ENCODE data around the gene DYNLT5. TPM values are rescaled to one million over a fixed set of nuclear protein-coding genes. Genes with fewer than 3 reads are reported as not detected.
"Not testable (repeated sequence)": the region's sequence is repeated elsewhere in the genome, so short reads cannot be mapped to it uniquely, and the experiment has no call there.

The DYNLT5 gene
- total and polyA plus RNA-seq, 5 donors from 2014 or later = not detected

DNA sequence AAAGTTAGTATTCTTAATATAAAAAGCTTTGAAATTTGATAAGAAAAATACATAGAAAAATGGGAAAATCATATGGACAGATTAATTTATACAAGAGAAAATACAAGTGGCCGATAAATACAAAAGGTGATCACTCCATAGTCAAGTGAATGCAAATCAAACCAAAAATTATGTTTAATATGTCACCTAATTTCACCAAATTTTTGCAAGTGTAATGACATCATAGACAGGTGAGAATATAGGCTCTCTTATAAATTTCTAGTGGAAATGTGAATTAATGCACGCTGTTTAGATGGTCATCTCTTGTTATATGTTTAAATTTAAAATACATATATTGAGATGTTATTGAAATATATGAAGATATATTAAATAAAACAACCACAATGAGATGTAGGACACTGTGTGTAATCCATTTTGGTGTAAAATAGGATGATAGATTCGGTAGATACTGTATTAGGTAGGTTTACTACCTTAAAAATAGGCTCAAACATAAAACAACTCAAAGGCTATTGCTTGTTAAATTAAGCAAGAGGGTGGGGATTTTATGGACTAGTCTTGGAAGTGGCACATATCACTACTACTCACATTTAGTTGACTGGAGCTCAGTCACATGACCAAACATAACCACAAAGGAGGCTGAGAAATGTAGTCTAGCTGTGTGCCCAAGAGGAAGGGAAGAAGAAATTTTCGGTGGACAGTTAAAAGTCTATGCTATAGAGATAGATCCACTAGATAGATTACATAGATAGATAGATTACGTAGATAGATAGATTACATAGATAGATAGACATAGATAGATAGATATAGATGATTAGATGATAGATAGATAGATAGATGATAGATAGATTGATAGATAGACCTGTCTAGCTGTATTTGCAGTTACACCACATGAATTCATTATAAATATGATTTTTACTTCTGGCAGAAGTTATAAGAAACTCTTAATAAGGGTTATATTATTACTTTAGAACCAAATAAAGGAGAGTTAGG is 39.7 kb downstream of the DYNLT5 start:
- Mint-ChIP-seq H3K27ac (no peak overlapping the region), H3K4me1 (peaks cover 10 to 13% (median 11%) of the 10 kb centered on the region in 4 donors), H3K27me3 (peaks cover 7% of the 10 kb centered on the region), H3K9me3 (peaks cover 0 to 4% (median 0%) of the 10 kb centered on the region in 7 donors), H3K4me3 (no peak overlapping the region), H3K36me3 (no peaks in the 10 kb centered on the region)
- DNase-seq (no peak), ATAC-seq (ENCODE audit: low read depth in 2 of 2) (no peak)
- Histone ChIP-seq H3K27me3 (ENCODE audit: control insufficient read depth, insufficient read depth, low read length) (no peaks in the 10 kb centered on the region), H3K27ac (ENCODE audit: insufficient read depth, low read length, poor library complexity, severe bottlenecking) (no peak overlapping the region), H3K9me3 (ENCODE audit: control insufficient read depth in 2 of 2, low read length in 2 of 2) (no peaks in the 10 kb centered on the region), H3K36me3 (ENCODE audit: control insufficient read depth, insufficient read depth, low read length) (no peaks in the 10 kb centered on the region), H3K4me1 (ENCODE audit: control insufficient read depth, insufficient read depth, low read length, poor library complexity, severe bottlenecking) (peaks cover 9% of the 10 kb centered on the region), H3K4me3 (ENCODE audit: low read depth, low read length) (no peak overlapping the region)

GRCh38 chr1:66795839-66796238 is 43.6 kb downstream of the DYNLT5 start:
- not testable (repeated sequence) for H3K4me1 Mint-ChIP-seq; H3K4me3 Mint-ChIP-seq; H3K27me3 ChIP-seq (ENCODE audit: control insufficient read depth, insufficient read depth, low read length); H3K27ac Mint-ChIP-seq; H3K9me3 ChIP-seq (ENCODE audit: control insufficient read depth in 2 of 2, low read length in 2 of 2); H3K4me1 ChIP-seq (ENCODE audit: control insufficient read depth, insufficient read depth, low read length, poor library complexity, severe bottlenecking); DNase-seq; H3K27ac ChIP-seq (ENCODE audit: insufficient read depth, low read length, poor library complexity, severe bottlenecking); H3K9me3 Mint-ChIP-seq; ATAC-seq (ENCODE audit: low read depth in 2 of 2); H3K4me3 ChIP-seq (ENCODE audit: low read depth, low read length); H3K36me3 Mint-ChIP-seq; H3K36me3 ChIP-seq (ENCODE audit: control insufficient read depth, insufficient read depth, low read length)
- peaks cover 25% of the 10 kb centered on the region for H3K27me3 Mint-ChIP-seq

DNA sequence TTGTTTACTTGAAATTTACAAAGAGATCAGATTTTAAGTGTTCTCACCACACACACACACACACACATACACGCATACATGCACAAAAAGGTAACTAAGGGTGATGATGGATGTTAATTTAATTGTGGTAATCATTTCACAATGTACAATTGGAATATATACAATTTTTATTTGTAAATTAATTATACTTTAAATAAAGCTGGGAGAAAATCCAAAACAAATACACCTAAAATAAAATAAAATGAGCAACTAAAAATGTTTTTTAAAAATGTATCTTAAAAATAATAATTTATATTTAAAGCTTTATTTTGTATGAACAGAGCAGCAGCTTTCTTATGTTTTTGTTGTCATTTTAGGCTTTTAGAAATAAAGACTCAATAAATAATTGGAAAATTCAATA is 57.0 kb downstream of the DYNLT5 start:
- Histone ChIP-seq H3K27me3 (ENCODE audit: control insufficient read depth, insufficient read depth, low read length) (peaks cover 4% of the 10 kb centered on the region), H3K4me3 (ENCODE audit: low read depth, low read length) (no peak overlapping the region), H3K36me3 (ENCODE audit: control insufficient read depth, insufficient read depth, low read length) (no peaks in the 10 kb centered on the region), H3K4me1 (ENCODE audit: control insufficient read depth, insufficient read depth, low read length, poor library complexity, severe bottlenecking) (no peaks in the 10 kb centered on the region), H3K9me3 (ENCODE audit: control insufficient read depth in 2 of 2, low read length in 2 of 2) (no peaks in the 10 kb centered on the region), H3K27ac (ENCODE audit: insufficient read depth, low read length, poor library complexity, severe bottlenecking) (no peak overlapping the region)
- H3K27ac Mint-ChIP-seq = no peak overlapping the region
- no peaks in the 10 kb centered on the region for H3K36me3 Mint-ChIP-seq
- peaks cover 0 to 5% (median 0%) of the 10 kb centered on the region in 7 donors for H3K9me3 Mint-ChIP-seq
- H3K4me1 Mint-ChIP-seq = no peaks in the 10 kb centered on the region
- H3K27me3 Mint-ChIP-seq = peaks cover 4% of the 10 kb centered on the region
- DNase-seq = no peak
- no peak overlapping the region for H3K4me3 Mint-ChIP-seq
- no peak for ATAC-seq (ENCODE audit: low read depth in 2 of 2)

GRCh38 chr1:66809736-66810326 is 57.6 kb downstream of the DYNLT5 start:
- ATAC-seq (ENCODE audit: low read depth in 2 of 2) (no peak), DNase-seq (no peak)
- no peaks in the 10 kb centered on the region for H3K4me1 Mint-ChIP-seq
- H3K27me3 Mint-ChIP-seq = peaks cover 4% of the 10 kb centered on the region
- H3K36me3 Mint-ChIP-seq = no peaks in the 10 kb centered on the region
- Histone ChIP-seq H3K27ac (ENCODE audit: insufficient read depth, low read length, poor library complexity, severe bottlenecking) (no peak overlapping the region), H3K36me3 (ENCODE audit: control insufficient read depth, insufficient read depth, low read length) (no peaks in the 10 kb centered on the region), H3K9me3 (ENCODE audit: control insufficient read depth in 2 of 2, low read length in 2 of 2) (no peaks in the 10 kb centered on the region), H3K4me1 (ENCODE audit: control insufficient read depth, insufficient read depth, low read length, poor library complexity, severe bottlenecking) (no peaks in the 10 kb centered on the region), H3K27me3 (ENCODE audit: control insufficient read depth, insufficient read depth, low read length) (peaks cover 4% of the 10 kb centered on the region), H3K4me3 (ENCODE audit: low read depth, low read length) (no peak overlapping the region)
- H3K9me3 Mint-ChIP-seq = peaks cover 0 to 5% (median 0%) of the 10 kb centered on the region in 7 donors
- no peak overlapping the region for H3K27ac Mint-ChIP-seq
- H3K4me3 Mint-ChIP-seq = no peak overlapping the region

DNA sequence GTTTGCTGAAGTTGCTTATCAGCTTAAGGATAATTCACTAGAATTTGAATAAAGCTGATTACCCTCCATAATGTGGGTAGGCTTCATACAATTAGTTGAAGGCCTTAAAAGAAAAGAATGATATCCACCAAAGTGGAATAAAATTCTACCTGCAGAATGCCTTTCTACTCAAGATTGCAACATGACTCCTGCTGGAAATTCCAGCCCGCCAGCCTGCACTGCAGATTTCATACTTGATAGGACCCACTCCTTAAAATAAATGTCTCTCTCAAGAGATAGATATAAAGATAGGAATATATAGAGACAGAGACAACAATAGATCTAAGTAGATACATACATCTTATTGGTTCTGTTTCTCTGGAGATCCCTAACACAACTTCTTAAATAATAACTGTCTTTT is 72.5 kb downstream of the DYNLT5 start:
- DNase-seq (no peak), ATAC-seq (ENCODE audit: low read depth in 2 of 2) (no peak)
- Histone ChIP-seq H3K36me3 (ENCODE audit: control insufficient read depth, insufficient read depth, low read length) (no peaks in the 10 kb centered on the region), H3K4me3 (ENCODE audit: low read depth, low read length) (no peak overlapping the region), H3K27ac (ENCODE audit: insufficient read depth, low read length, poor library complexity, severe bottlenecking) (no peak overlapping the region), H3K4me1 (ENCODE audit: control insufficient read depth, insufficient read depth, low read length, poor library complexity, severe bottlenecking) (no peaks in the 10 kb centered on the region), H3K27me3 (ENCODE audit: control insufficient read depth, insufficient read depth, low read length) (no peaks in the 10 kb centered on the region), H3K9me3 (ENCODE audit: control insufficient read depth in 2 of 2, low read length in 2 of 2) (no peaks in the 10 kb centered on the region)
- H3K4me1 Mint-ChIP-seq = no peaks in the 10 kb centered on the region
- H3K36me3 Mint-ChIP-seq = no peaks in the 10 kb centered on the region
- no peaks in the 10 kb centered on the region for H3K27me3 Mint-ChIP-seq
- no peak overlapping the region for H3K4me3 Mint-ChIP-seq
- peaks cover 0 to 1% (median 0%) of the 10 kb centered on the region in 7 donors for H3K9me3 Mint-ChIP-seq
- H3K27ac Mint-ChIP-seq = no peak overlapping the region

Other genes with a start within 250 kb of the DYNLT5 start
- gene SGIP1, start 218.3 kb upstream of the DYNLT5 start, total RNA-seq = not detected
- not detected for gene SGIP1, start 218.3 kb upstream of the DYNLT5 start, polyA plus RNA-seq
- gene INSL5, start 48.8 kb downstream of the DYNLT5 start, total RNA-seq = not detected
- not detected for gene INSL5, start 48.8 kb downstream of the DYNLT5 start, polyA plus RNA-seq
- gene DNAI4, start 172.4 kb downstream of the DYNLT5 start, total RNA-seq = 3.2 TPM
- 1 to 10 TPM in 2 of 4 donors, under 1 TPM in 2; 0.45 to 2.0 (median 1.4) TPM for gene DNAI4, start 172.4 kb downstream of the DYNLT5 start, polyA plus RNA-seq
- 84.8 TPM for gene MIER1, start 172.5 kb downstream of the DYNLT5 start, total RNA-seq
- 10 to 100 TPM; 33.4 to 41.9 (median 36.0) TPM for gene MIER1, start 172.5 kb downstream of the DYNLT5 start, polyA plus RNA-seq